GF-D8 (cell line): ENCODE results near the gene GMDS.

Experiments
- DNase-seq: peaks from one replicate; lab custom pipeline; 2025; lab: John Stamatoyannopoulos, UW

Gene GMDS

DNA sequence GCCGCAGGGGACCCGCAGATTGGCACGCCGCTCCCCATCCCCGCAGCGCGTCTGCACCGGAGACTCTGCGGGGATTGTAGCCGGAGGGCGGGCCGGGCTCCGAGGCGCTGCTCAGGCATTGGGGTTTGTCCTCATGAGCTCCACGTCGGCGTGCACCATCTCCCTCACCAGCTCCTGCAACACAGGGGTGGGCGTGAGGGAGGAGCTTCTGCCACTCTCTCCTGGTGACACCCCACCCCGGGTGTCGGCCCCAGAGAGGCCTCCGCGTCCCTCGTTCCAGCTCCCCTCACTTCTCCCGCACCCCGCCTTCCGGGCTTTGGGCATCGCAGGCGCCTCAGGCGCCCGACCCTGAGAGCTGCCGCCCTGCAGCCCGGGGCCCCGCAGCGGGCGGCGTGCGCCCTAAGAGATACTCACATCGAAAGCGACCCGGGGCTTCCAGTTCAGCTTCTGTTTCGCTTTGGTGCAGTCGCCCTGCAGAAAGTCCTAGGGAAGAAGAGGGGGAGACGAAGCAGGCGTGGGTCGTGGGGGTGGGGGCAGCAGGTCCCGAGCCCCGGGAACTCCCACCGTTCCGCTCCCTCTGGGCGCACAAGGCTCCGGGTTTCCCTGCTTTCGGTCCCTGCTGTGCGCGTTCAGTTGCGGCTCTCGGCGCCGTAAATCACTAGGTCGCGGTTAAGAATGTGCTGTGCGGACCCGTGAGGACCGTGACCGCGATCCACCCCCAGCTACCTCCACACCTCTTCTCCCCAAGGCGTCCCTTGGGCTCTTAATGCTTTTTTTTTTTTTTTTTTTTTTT is 621.2 kb downstream of the GMDS start:
- DNase-seq: no peak

DNA sequence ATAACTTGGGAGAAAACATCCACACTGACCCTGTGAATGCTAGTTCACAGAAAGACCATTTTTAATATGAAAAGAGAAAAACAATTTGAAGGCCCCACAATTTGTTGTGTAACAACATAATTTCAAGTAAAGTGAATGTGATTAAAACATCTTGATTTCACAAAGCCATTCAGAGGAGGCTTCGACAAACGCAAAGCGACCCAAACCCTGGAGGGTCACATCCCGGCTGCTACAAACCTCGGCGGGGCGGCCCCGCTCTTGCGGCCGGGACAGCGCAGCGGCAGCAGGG is 621.7 kb downstream of the GMDS start:
- DNase-seq: no peak

- no peak for DNase-seq
Measured at GRCh38 chr6:1622851-1623768, 622.3 kb downstream of the GMDS start.

GRCh38 chr6:1622220-1622850 is 623.1 kb downstream of the GMDS start:
- DNase-seq: no peak

GRCh38 chr6:1621070-1621701 is 624.2 kb downstream of the GMDS start:
- no peak for DNase-seq

DNA sequence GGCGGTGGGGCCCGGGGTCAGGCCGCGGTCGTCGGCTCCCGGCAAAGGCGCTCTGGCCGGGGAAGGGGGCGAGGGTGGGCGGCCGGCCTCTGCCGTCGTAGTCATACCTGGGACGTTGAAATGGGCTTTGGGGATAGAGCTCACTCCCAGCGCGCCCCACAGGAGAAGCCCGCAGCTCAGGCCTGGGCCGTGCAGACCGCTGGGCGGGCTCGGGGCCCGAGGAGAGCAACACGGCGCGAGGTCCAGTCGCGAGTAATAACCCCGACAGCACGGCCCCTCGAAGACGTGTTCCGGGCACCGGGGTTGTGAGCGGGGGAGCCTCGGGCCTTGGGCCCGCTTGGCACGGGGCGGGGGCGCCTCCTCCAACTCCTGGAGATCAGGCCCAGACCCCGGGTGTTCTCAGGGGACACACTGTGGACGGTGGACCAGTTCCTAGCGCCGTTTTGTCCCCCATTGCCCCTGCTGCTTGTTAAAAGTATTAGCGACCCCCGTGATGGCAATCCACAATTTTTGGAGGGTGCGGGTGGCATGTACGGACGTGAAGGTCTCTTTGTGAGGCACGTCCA is 624.8 kb downstream of the GMDS start:
- no peak for DNase-seq

DNA sequence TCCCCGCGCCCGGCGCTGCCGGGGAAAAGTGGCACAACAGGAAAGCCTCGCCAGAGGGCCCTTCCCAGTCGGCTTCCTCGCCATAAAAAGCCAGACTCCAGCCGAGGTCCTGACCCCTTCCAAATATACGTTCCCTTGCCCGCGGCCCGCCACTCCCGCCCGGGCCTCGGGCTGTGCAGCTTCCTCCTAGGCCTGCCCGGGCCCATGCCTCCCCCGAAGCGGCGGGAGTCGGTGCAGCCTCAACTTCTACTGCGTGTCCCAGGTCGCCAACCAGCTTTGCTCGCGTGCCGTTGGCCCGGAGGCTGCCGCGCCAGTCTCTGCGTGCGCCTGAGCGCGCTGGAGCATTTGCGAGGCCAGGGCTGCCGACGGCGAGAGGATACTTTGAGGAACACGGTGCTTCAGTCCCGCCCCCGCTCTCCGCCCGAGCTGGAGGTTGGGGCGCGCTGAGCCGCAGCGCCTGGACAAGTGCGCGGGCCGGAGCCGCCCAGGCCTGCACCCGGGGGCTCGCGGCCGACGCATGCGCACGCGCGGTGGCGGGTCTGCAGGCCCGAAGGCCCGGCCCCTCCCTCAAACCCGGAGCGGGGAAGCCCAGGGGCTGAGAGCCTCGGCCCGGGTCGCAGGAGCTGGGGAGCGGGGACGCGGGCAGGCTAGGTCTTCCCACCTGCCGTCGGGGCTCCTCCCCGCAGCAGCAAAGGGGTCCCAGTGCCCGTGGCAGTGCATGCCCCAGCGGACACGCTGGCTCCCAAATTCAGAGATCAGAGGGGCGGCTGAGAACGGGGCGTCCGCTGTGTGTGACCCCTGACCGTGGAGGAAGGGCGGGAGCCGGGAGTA is 625.5 kb downstream of the GMDS start:
- no peak for DNase-seq

DNA sequence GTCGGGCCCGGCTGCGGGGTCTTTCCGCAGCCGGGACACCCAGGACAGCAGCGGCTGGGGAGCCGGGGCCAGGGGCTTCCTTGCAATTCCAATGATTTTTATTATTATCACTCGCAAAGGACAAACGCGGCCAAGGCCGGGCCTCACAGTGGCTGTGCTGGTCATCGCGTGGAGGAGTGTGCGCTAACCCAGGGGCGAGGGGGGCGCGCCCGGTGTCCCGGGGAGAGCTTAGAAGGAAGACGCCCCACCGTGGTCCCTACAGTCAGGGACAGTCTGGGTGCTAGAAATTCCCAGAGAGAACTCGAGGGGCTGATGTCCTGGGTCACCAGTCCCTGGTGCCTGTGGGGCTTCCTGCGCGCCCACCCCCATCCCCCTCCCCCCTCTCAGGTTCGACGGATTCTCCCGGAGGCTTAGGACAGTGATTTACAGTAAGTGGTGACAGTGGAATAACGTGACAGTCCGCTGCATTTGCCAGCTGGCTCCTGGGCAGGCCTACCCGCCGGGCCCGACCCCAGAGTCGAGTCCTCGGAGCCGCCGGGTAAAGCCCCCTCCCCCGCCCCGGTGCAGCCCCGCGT is 626.2 kb downstream of the GMDS start:
- DNase-seq: no peak

GRCh38 chr6:1618311-1619097 is 626.9 kb downstream of the GMDS start:
- no peak for DNase-seq

GRCh38 chr6:1617466-1618310 is 627.7 kb downstream of the GMDS start:
- DNase-seq: no peak

- no peak for DNase-seq
Measured at GRCh38 chr6:1616701-1617463, 628.5 kb downstream of the GMDS start.

- no peak for DNase-seq
Measured at GRCh38 chr6:1615853-1616420, 629.5 kb downstream of the GMDS start.

- DNase-seq: no peak
Measured at GRCh38 chr6:1615151-1615852, 630.1 kb downstream of the GMDS start.

DNA sequence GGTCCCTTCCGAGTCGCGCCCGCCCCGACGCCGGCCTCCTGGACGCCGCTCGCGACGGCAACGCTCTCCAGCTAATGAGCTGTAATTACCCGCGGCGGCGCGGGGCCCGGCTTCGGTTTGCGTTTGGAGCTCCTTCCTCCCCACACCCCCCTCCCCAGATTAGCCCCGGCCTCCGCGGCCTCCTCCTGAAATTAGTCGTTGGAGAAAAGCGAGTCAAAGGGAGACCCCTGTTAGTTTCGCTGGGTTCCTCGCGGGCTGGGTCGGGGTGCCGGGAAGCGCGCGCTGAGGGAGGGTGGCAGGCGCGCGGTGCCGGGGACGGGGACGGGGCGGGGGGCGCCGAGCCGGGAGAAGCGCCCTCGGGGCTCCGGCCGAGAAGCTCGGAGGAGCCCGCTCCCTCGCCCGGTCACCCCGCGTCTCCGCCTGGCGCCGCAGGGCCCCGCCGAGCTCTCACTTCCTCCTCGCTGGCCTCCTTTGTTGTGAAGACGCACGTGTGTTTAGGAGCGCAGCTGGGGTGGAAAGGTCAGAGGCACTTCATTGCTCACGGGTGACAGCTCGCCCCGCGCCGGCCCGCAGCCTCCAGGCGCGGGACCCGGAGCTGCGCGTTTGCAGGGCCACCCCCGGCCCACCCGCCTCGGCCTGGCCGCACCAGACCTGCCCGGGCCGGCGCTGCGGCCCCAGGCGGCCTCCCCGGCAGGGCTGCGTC is 630.8 kb downstream of the GMDS start:
- DNase-seq: no peak

- no peak for DNase-seq
Measured at GRCh38 chr6:1613688-1614447, 631.5 kb downstream of the GMDS start.

DNA sequence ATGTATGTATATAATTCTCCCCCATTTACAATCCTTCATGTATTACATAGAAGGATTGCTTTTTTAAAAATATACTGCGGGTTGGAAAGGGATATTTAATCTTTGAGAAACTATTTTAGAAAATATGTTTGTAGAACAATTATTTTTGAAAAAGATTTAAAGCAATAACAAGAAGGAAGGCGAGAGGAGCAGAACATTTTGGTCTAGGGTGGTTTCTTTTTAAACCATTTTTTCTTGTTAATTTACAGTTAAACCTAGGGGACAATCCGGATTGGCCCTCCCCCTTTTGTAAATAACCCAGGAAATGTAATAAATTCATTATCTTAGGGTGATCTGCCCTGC is 632.1 kb downstream of the GMDS start:
- no peak for DNase-seq
